H1 (cell line): ENCODE measurements around the gene AMHR2. TPM values are rescaled to one million over a fixed set of nuclear protein-coding genes. Genes with fewer than 3 reads are reported as not detected.

ENCODE experiments used
- ASH2L ChIP-seq: fragments of 200-600, 300-600 bp; sonication (generic); IDR thresholded peaks from one replicate; pipeline ENCODE4 v1.7.1; 2017; ENCODE audit warnings: low read length
- BRCA1 ChIP-seq: IDR thresholded peaks from 2 replicates; pipeline ENCODE4 v1.6.1; 2012; ENCODE audit warnings: low read depth, low read length, improper control_type of control experiment
- CEBPB ChIP-seq: IDR thresholded peaks from 2 replicates; pipeline ENCODE4 v1.6.1; 2012; ENCODE audit warnings: low read depth, low read length
- CHD7 ChIP-seq: fragments of 300-600 bp; sonication (generic); IDR thresholded peaks from 2 replicates; pipeline ENCODE4 v1.7.1; 2012; ENCODE audit warnings: low read length, moderate library complexity, mild to moderate bottlenecking, inconsistent platforms; ENCODE audit not compliant: insufficient replicate concordance
- NANOG ChIP-seq: IDR thresholded peaks from 2 replicates; pipeline ENCODE4 v1.6.1; 2011; ENCODE audit warnings: low read length, low read depth, mild to moderate bottlenecking, inconsistent platforms; ENCODE audit not compliant: insufficient read depth, poor library complexity, severe bottlenecking
- TEAD4 ChIP-seq: IDR thresholded peaks from 2 replicates; pipeline ENCODE4 v1.6.1; 2012; ENCODE audit warnings: low read depth, low read length, inconsistent platforms, mixed read lengths
- USF2 ChIP-seq: IDR thresholded peaks from 2 replicates; pipeline ENCODE4 v1.6.1; 2011; ENCODE audit warnings: low read length, improper control_type of control experiment
- YY1 ChIP-seq: IDR thresholded peaks from 2 replicates; pipeline ENCODE4 v1.6.1; 2011; ENCODE audit warnings: low read depth, mild to moderate bottlenecking, low read length
- polyA plus RNA-seq, 7 experiments: library from polyadenylated mRNA; depleted of rRNA in 3 of 7; stranded (reverse) in 5 of 7; unstranded in 2 of 7; fragments of >200 nt in 5 of 7; fragments of 200-250 nt in 2 of 7; gene quantifications; 1 replicate in 5 of 7; 2 replicates in 1 of 7; 4 replicates in 1 of 7; pipeline versions ENCODE4 v1.2.1 to v1.2.3, GENCODE V29; 2011 to 2013; ENCODE audit warnings: missing spikeins in 2 of 7, mixed read lengths in 2 of 7
- total RNA-seq: library from RNA; stranded (reverse); fragmentation: NEBNext Ultra II Directional; extraction: Animal tissue kit (Norgen Biotek cat#: 25700); gene quantifications from 2 replicates; pipeline ENCODE4 v1.2.1, GENCODE V29; 2021
- TF ChIP-seq, protein P1 (sequence below): IDR thresholded peaks from 2 replicates; pipeline ENCODE4 v1.6.1; 2012; ENCODE audit warnings: inconsistent platforms

The AMHR2 gene
- total and polyA plus RNA-seq, 2 of the 8 experiments (the other 6 are each of a cell fraction or from before 2014, with no cell fraction given), result 0.29 to 0.35 TPM

- TF ChIP-seq CHD7 (no peak), YY1 (no peak; the same call in none of the 2 replicates), TEAD4 (no peak), CEBPB (peak; percentile 61), BRCA1 (no peak), ASH2L (no peak), USF2 (no peak), NANOG (no peak)
- TF ChIP-seq, protein P1, sequence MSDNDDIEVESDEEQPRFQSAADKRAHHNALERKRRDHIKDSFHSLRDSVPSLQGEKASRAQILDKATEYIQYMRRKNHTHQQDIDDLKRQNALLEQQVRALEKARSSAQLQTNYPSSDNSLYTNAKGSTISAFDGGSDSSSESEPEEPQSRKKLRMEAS, result peak; percentile 66
These were observed 17.6 kb downstream of the AMHR2 start, which contains the start of gene PRR13 (continued) for GRCh38 chr12:53441040-53441833.
